Effector CD8-positive, alpha-beta T cell (primary cell): Measurements from ENCODE around the gene PTPRN2.

ENCODE experiments used
- DNase-seq: peaks from one replicate; lab custom pipeline; 2025; lab: John Stamatoyannopoulos, UW

PTPRN2 gene

DNA sequence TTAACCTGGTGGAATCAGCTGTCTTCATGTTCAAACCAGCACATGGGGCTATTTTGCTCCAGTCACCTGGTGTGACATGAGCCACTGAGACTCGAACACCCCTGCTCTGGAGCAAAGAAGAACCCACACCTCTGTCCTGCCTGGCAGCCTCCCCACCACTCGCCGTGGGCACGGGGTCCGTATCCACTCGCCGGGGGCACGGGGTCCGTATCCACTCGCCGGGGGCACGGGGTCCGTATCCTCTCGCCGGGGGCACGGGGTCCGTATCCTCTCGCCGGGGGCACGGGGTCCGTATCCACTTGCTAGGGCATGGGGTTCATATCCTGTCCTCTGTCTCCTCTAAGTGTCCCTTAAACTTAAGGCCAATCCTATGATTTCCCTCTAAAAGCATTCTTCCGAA is 558.7 kb downstream of the PTPRN2 start:
- no peak for DNase-seq

- DNase-seq, result no peak
Measured at GRCh38 chr7:158028290-158028941, 559.2 kb downstream of the PTPRN2 start.

DNA sequence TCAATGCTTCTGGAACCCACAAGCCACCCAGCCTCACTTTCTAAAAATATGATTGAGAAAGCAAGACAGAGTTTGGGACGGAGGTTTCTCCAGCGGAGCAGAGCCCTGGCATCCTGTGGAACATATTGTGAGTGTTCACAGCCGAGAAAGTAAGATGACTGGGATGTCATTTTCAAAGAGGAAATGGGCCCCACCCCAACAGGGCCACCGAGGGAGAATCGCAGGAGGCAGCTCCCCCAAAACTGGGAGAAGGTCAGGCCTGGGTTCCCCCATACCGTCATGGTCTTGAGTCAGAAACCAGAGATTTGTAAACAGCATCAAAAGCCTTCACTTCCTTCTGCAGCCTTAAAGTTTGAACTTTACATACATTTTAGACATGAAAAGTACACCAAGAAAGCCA is 560.0 kb downstream of the PTPRN2 start:
- DNase-seq, result no peak

- no peak for DNase-seq
Measured at GRCh38 chr7:158026636-158027265, 560.9 kb downstream of the PTPRN2 start.

DNA sequence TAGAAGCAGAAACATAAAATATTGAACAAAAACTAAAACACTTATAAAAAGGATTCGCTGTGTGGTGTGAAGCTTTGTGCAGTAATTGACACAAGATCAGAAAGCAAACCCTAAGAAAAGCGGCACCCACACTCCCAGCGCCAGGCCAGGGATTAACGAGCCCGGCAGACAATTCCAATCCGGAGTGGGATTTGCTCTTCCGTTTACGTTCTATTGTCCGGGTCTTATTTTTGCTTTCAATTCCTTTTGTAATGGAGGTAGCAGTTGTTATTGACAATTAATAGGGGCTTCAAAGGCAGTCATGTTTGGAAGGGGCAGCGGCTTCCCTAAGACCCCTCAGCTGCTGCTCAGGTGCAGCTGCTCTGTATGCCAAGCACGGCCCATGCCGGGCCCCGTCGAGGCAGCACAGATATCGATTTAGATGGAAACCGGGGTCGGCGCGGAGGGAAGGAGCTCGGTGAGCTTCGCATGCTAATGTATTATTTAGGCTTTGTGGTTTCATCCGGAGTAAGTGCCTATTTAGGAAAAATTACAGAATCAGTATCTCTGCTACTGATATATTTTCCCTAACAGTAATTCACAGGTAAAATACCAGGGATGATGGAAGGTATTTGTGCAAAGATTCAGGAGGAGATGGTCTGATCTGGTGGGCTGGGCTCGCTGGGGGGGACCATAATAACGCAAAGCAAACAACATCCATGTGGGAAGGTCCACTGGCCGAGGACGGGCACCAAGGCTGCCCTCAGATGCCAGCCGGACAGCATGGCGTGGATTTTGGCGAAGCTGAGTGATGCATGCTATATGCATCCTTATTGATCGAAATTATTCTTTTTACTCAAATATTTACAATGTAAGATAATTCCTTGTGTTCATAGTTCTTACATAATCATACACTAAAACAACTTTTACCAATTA is 561.7 kb downstream of the PTPRN2 start:
- DNase-seq, result no peak

DNA sequence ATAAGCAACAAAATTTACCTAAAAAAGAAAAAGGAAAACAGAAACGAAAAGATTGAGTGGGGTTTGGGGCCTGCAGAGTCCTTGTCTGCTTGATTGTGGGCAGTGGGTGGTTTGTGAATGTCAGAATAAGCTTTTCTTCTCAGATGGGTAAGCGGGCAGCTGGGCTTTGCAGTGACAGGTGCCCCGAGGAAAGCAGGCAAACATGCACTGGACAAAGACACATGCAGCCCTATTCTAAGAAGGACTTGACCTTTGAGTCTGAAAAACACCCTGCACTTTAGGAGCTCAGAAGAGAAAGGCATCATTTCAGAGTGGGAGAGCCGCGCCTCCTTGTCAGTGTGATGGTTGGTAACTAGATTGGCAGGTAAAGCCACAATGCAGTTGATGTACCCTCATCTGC is 562.7 kb downstream of the PTPRN2 start:
- no peak for DNase-seq

DNA sequence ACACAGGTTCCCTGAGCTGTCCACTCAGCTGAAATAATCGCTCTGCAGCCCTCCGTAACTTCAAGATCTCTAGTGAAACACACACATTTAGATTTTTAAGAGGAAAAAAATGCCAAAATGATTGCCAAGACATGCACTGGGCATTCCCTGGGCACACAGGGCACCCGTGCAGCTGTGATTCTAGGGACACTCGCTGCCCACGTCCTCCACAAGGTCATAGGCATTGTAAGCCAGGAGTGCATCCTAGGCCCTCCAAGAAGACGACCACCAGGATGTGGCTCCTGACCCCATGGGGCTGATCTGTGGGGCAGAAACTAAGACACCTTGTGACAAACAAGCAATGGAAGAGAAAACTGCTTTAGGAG is 563.3 kb downstream of the PTPRN2 start:
- no peak for DNase-seq

- DNase-seq, result no peak
Measured at GRCh38 chr7:158023681-158024350, 563.8 kb downstream of the PTPRN2 start.

DNA sequence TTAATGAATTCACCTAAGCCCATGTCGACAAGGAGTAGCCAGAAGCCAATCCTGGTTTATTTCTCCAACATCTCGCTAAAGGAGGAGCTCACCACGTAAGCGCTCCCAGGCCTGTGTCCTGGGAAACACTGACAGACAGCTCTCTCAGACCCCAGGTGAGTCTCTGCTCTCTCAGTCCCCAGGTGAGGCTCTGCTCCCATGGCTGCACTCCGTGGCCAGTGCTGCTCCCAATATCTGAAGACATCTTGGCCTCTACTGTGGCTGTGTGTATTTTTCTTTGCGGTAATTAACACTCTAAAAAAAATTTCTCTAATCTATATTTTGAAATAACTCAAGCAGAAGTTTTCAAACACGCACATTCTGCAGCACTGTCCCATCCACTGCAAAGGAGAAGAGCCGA is 564.5 kb downstream of the PTPRN2 start:
- DNase-seq, result no peak

- DNase-seq, result no peak
Measured at GRCh38 chr7:158022601-158023000, 565.0 kb downstream of the PTPRN2 start.

- no peak for DNase-seq
Measured at GRCh38 chr7:158021836-158022235, 565.8 kb downstream of the PTPRN2 start.

DNA sequence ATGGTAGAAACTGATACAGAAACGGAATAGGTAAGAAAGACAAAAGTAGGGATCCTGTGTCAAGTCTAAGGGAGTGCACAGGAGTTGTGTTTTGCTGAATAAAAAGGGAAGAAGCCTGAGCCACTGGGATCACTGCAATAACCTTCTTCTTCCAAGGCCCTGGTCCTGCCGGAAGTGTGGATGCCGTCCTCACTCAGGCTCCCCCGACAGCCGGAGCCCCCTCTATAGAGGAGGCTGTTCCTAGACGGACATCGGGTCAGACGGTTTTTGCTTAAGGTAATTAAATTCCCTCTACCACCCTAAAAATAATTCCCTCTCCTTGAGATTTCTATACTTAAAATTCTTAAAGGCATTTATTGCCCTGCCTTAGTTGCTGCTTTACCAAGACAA is 566.9 kb downstream of the PTPRN2 start:
- DNase-seq, result no peak

DNA sequence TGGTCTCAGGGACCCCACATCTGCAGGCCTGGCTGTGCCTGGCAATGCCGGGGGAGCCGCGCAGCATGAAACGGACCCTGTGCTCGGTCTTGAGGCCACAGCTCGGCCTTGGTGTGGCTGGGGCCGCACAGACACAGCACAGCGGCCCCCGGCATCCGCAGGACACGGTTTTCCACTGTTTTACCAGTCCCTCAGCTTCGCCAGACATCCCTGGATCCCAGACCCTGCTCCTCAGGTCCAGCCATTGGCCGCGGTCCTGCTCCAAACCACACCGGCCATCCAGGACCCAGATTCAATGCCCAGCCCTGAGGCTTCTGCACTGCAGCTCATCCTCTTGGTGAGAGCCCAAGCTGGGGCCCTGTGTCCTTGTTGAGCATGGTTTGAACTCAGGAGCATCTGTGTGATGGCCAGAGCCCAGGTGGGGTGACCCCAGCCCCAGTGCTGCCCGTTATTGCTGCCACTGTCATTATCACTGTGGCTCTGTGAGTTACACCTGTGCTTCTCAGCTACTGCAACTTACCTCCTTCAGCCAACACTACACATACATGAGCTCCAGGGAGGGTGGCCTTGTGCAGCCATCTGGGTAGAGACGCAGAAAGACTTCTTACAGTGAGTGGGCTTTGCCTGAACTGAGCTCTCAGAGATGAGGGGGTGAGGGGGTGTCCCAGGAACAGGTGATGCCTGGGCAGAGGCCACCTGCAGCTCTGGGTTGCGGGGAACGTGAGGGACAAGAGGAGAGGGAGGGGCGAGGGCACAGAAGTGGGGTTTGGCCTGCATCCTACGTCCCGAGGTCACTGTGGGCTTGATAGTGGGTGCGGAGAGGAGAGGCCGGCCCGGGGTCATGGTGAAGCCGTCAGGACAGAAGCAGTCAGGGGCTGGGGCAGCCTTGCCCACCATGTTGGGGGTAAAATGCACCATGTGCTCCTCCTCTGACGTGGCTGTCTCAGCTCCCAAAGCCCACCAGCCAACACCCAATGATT is 567.6 kb downstream of the PTPRN2 start:
- DNase-seq, result no peak

DNA sequence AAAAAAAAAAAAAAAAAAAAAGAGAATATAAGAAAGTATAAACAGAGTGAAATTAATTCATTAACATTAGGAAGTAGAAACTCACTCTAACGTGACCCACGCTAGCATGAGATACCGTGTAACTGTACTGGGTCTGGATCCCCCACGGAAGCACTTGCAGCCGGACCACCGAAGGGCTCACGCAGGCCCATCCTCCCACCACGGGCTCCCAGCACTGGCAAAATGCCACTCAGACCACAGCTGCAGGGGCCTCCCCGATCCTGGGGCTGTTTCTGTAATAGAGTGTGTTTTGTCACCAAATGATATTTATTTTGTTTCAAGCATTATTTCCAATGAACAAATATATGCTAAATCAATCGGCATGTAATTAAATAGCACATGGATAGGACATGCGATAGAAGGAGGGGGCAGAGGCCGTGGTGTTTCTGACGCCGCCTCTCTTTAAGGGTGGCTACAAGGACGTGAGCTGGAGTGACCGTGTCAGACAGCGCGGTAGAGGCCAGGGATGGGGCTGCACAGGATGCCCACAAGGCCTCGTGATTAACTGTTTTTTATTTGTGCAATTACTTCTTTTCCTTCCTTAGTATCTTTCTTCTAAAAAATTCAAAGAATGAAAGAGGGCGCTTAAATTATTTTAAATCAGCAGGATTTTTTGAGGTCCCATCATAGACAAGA is 568.5 kb downstream of the PTPRN2 start:
- no peak for DNase-seq

DNA sequence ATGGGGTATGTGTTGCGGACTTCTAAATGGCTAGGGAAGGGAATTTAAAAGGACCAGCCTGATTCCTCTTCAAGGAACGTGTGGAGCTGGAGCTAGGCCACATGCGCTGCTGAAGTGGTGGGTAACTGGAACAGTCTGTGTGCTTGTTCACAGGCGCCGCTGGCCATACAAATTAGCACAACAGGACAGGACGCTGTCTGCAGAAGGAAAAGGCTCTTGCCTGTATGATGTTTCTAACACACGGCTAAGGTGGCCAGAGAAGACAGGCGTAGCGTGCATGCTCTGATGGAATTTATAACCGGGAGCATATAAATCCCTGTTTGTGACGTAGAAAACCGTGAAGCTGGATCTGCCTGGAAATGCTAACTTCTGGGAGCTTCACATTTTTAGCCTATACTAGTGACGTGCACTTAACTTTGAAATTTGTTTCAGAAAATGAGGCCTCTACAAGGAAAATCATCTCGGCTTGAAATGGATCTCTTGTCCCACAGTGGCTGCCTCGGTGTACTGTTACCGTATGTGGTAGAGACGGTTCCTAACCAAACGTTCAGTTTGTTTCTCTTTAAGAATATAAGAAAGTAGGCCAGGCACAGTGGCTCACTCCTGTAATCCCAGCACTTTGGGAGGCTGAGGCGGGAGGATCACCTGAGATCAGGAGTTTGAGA is 569.4 kb downstream of the PTPRN2 start:
- no peak for DNase-seq

DNA sequence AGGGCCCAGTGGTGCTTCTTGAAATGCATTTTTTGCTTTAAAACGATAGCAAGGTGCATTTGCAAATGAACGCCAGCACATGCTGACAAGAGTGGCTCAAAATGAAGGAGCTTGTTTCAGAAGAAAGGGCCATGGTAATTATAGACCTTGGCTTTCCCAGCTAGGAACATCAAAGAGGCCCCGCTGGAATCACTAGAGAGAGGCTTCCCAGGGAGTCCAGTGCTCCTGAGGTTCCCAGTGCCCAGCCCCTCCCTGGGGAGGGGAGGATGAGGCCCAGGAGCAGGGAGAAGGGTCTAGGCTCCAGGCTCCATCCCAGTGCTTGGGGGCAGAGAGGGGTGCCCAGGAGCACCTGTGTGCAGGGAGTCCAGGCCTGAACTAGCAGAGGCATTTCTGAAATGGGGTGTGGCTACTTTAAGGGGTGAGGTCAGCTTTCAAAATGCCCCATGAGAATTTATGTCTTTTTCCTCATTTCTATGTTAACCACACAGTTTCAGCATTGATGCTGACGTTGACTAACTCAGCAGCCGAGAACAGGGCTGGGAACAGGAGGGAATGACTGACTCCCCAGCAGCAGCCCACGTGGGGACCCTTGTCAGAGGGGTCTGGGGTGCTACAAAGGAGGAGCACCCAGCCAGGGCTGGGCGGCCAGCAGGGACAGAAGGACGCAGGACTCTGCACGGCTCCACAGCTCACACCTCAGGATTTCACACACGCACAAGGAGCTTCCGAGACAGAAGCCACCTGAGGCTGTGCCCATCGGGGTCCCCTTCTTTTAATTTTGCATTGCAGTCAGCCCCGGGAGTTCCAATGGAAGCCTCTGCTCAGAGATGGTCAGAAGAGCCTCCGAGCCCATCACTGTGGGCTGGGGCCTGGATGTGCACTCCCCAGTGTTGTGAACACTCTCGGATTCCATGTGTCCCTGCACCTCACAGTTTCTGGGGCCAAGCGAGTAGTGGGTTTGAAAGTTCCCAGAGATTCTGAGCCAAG is 570.2 kb downstream of the PTPRN2 start:
- DNase-seq, result no peak

GRCh38 chr7:158016180-158017097 is 571.2 kb downstream of the PTPRN2 start:
- DNase-seq, result no peak
